Measurements from ENCODE around the gene FRMPD4. TPM values are rescaled to one million over a fixed set of nuclear protein-coding genes. Genes with fewer than 3 reads are reported as not detected.

FRMPD4 gene
- total and polyA plus RNA-seq, 2 experiments from 2014 or later = 0.60 to 1.5 TPM

- H3K9me3 ChIP-seq (ENCODE audit: low read depth) = no peaks in the 10 kb centered on the region
- H3K4me1 ChIP-seq (ENCODE audit: low read depth) = no peaks in the 10 kb centered on the region
- DNase-seq (ENCODE audit: low read depth in 1 of 2, low spot score in 1 of 2) = no peak
- H3K27me3 ChIP-seq = no peaks in the 10 kb centered on the region
- no peak overlapping the region for H3K4me3 ChIP-seq
- H3K36me3 ChIP-seq = no peaks in the 10 kb centered on the region
- H3K27ac ChIP-seq = no peak overlapping the region
- TF ChIP-seq CTCF (IDR thresholded peaks at IDR 0.05; ENCODE audit: low read depth, low read length) = no peak
Measured at GRCh38 chrX:12237771-12238170, 99.5 kb downstream of the FRMPD4 start.

- Histone ChIP-seq H3K36me3 (no peaks in the 10 kb centered on the region), H3K27ac (no peak overlapping the region), H3K9me3 (ENCODE audit: low read depth) (no peaks in the 10 kb centered on the region), H3K4me3 (no peak overlapping the region), H3K27me3 (no peaks in the 10 kb centered on the region), H3K4me1 (ENCODE audit: low read depth) (no peaks in the 10 kb centered on the region)
- DNase-seq (ENCODE audit: low read depth in 1 of 2, low spot score in 1 of 2) = peak in 1 of 2 donors; percentile 29
- TF ChIP-seq CTCF (IDR thresholded peaks at IDR 0.05; ENCODE audit: low read depth, low read length) = no peak
Measured at GRCh38 chrX:12239356-12240082, 101.2 kb downstream of the FRMPD4 start.

- Histone ChIP-seq H3K9me3 (ENCODE audit: low read depth) (no peaks in the 10 kb centered on the region), H3K27ac (no peak overlapping the region), H3K36me3 (no peaks in the 10 kb centered on the region), H3K27me3 (no peaks in the 10 kb centered on the region), H3K4me3 (no peak overlapping the region), H3K4me1 (ENCODE audit: low read depth) (no peaks in the 10 kb centered on the region)
- no peak for TF ChIP-seq CTCF (IDR thresholded peaks at IDR 0.05; ENCODE audit: low read depth, low read length)
- DNase-seq (ENCODE audit: low read depth in 1 of 2, low spot score in 1 of 2) = no peak
Measured at GRCh38 chrX:12240491-12240890, 102.2 kb downstream of the FRMPD4 start.

- peak in 1 of 2 donors; percentile 21 for DNase-seq (ENCODE audit: low read depth in 1 of 2, low spot score in 1 of 2)
- H3K27ac ChIP-seq = no peak overlapping the region
- H3K9me3 ChIP-seq (ENCODE audit: low read depth) = no peaks in the 10 kb centered on the region
- H3K36me3 ChIP-seq = no peaks in the 10 kb centered on the region
- no peaks in the 10 kb centered on the region for H3K4me1 ChIP-seq (ENCODE audit: low read depth)
- no peaks in the 10 kb centered on the region for H3K27me3 ChIP-seq
- no peak for TF ChIP-seq CTCF (IDR thresholded peaks at IDR 0.05; ENCODE audit: low read depth, low read length)
- no peak overlapping the region for H3K4me3 ChIP-seq
Measured at GRCh38 chrX:12241026-12241425, 102.8 kb downstream of the FRMPD4 start.

- H3K4me3 ChIP-seq = no peak overlapping the region
- H3K36me3 ChIP-seq = no peaks in the 10 kb centered on the region
- no peaks in the 10 kb centered on the region for H3K27me3 ChIP-seq
- no peak overlapping the region for H3K27ac ChIP-seq
- DNase-seq (ENCODE audit: low read depth in 1 of 2, low spot score in 1 of 2) = peak in 1 of 2 donors; percentile 74
- no peak for TF ChIP-seq CTCF (IDR thresholded peaks at IDR 0.05; ENCODE audit: low read depth, low read length)
- H3K4me1 ChIP-seq (ENCODE audit: low read depth) = no peaks in the 10 kb centered on the region
- no peaks in the 10 kb centered on the region for H3K9me3 ChIP-seq (ENCODE audit: low read depth)
Measured at GRCh38 chrX:12245650-12246645, 107.7 kb downstream of the FRMPD4 start.

Measured in cardiac muscle cell (in vitro differentiated cells and primary cell).